ENCODE measurements around the gene BEND6.

The BEND6 gene

DNA sequence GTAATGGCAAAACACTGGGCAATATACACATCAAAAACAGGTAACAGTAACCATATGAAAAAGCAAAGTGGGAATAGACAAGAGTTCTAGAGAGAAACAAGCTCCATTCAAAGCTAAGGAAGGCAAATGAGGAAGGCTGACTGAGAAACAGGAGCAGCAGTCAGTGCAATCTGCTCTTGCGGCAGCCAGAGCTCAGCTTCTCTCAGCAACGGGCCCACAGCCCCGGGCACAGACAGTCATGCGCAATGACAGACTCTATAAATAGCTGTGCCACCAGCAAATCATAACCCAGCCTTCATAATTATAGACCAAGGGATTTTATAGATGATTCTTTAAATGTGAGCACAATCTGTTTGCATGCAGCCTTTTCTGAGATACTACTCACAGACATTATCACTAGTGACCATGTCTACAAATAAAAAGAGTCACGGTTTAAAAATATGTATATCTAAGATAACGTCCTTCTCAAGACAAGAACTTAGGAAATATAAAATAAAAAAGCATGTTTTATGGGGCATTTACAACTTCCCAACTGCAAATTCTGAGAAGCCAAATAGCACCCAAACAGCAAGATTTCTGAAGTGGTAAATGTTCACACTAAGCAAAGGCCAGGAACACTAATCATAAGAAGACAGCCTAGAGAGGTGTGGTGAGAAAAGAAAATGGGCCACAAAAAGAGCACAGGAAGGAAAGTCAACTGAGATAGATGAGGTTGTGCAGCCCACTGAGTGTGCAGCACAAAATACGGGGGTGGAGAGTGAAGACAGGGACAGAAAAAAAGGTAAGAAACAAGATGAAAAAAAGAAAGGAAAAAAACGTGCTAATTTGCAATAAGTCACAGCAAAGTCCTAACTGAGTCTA lies 39.9 kb upstream of the BEND6 start:
- H3K27ac ChIP-seq = no peak overlapping the region
- TF ChIP-seq, protein P1, sequence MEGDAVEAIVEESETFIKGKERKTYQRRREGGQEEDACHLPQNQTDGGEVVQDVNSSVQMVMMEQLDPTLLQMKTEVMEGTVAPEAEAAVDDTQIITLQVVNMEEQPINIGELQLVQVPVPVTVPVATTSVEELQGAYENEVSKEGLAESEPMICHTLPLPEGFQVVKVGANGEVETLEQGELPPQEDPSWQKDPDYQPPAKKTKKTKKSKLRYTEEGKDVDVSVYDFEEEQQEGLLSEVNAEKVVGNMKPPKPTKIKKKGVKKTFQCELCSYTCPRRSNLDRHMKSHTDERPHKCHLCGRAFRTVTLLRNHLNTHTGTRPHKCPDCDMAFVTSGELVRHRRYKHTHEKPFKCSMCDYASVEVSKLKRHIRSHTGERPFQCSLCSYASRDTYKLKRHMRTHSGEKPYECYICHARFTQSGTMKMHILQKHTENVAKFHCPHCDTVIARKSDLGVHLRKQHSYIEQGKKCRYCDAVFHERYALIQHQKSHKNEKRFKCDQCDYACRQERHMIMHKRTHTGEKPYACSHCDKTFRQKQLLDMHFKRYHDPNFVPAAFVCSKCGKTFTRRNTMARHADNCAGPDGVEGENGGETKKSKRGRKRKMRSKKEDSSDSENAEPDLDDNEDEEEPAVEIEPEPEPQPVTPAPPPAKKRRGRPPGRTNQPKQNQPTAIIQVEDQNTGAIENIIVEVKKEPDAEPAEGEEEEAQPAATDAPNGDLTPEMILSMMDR (conservative IDR thresholded peaks at IDR 0.05) = no peak
- no peak for TF ChIP-seq ZFX (IDR thresholded peaks at IDR 0.05)

DNA sequence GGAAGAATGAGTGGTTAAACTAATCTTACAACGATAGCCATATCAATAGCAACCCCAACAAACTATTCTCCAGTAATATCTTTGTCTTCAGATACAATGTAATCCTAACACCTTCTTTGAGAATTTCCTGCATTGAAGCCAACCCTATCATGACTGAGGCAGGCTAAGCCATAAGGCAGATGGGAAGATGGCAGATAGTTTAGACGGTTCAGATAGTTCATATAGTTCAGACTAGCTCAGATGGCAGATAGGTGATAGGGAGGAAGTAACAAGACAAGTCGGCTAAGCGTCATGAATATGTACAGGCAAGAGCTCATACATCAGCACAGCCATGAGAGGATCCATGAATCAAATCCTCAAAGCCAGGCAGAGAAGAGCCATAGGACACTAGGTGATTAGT lies 39.1 kb upstream of the BEND6 start:
- no peak overlapping the region for H3K27ac ChIP-seq
- TF ChIP-seq, protein P1 (conservative IDR thresholded peaks at IDR 0.05) = no peak
- no peak for TF ChIP-seq ZFX (IDR thresholded peaks at IDR 0.05)

DNA sequence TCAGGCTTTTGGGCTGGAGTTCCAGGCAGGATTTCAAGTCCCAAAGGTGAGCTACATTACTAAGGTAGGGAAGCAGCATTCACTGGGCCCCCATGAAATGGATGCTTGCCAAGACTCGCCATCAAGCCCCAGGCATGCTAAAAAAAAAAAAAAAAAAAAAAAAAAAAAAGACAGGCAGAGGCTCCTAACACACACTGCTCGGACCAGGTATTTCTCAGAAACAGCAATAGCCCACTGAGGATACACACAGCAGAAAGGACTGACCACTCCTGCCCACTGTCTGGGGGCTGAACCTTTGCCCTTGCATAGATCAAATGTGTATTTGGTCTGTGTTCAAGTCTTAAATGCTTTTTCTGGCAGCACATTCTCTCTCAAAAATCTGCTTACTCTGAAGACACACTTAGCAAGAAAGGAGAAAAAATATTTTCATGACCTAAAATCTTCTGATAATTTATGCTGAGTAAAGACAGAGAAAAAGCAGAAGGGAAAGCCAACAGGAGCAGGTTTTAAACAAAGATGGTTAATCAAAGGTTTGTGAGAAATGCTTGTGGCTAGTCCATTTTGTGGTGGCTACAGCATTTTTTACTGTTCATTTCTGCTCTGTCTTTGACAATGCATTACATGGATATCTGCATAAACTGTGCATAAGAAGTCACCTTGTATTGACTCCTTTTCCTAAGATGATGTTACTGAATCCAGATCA lies 37.9 kb upstream of the BEND6 start:
- TF ChIP-seq, protein P1 (conservative IDR thresholded peaks at IDR 0.05) = no peak
- no peak for TF ChIP-seq ZFX (IDR thresholded peaks at IDR 0.05)

GRCh38 chr6:56922645-56923044 lies 32.3 kb upstream of the BEND6 start:
- TF ChIP-seq, protein P1 (conservative IDR thresholded peaks at IDR 0.05) = no peak
- TF ChIP-seq ZFX (IDR thresholded peaks at IDR 0.05) = no peak
- no peak overlapping the region for H3K27ac ChIP-seq

More for the DNA sequence above, 37.9 kb upstream of the BEND6 start:
- no peak overlapping the region for H3K27ac ChIP-seq

DNA sequence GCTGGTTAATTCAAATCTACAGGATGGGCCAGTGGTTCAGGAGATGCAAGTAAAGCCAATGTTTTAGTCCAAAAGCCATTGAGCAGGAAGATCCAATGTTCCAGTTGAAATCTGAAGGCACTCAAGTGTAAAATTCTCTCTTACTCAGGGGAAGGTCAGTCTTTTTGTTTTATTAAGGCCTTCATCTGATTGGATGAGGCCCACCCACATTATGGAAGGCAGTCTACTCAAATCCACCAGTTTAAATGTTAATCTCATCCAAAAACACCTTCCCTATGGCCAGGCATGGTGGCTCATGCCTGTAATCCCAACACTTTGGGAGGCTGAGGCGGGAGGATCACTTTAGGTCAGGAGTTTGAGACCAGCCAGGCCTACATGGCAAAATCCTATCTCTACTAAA lies 31.3 kb upstream of the BEND6 start:
- no peak for TF ChIP-seq ZFX (IDR thresholded peaks at IDR 0.05)
- H3K27ac ChIP-seq = no peak overlapping the region

GRCh38 chr6:56927538-56928453 lies 27.1 kb upstream of the BEND6 start:
- TF ChIP-seq, protein P1 (conservative IDR thresholded peaks at IDR 0.05) = no peak
- TF ChIP-seq ZFX (IDR thresholded peaks at IDR 0.05) = no peak
- no peak overlapping the region for H3K27ac ChIP-seq

DNA sequence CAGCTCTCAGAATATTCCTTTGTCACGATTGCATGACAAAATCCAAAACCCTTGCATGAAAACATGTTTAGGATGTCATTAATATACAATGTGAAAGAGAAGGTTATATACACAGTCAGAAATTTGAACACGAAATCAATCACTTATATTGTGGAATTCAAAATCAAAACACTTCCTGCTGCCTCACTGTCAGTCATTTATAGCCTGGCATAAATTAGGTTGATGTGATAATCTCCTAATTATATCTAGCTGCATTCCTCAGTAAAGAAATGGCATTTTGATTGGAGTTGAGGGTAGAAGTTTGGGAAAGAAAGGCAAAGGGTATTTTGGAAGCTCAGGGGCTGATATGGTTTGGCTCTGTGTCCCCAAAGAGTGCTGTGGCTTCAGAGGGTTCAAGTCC lies 24.1 kb upstream of the BEND6 start:
- TF ChIP-seq, protein P1 (conservative IDR thresholded peaks at IDR 0.05) = no peak
- no peak for TF ChIP-seq ZFX (IDR thresholded peaks at IDR 0.05)
- no peak overlapping the region for H3K27ac ChIP-seq

Data from C4-2B (cell line).